Activated effector memory CD4-positive, alpha-beta T cell treated with Interleukin-2 at 50 U/mL for 16 hours (primary cell): ENCODE data around the gene PDLIM5.
"Not testable (repeated sequence)": the region's sequence is repeated elsewhere in the genome, so short reads cannot be mapped to it uniquely, and the experiment has no call there.

Experiments used
- DNase-seq: peaks from one replicate; pipeline ENCODE4 v3.0.0-alpha.2; 2020

The PDLIM5 gene

DNA sequence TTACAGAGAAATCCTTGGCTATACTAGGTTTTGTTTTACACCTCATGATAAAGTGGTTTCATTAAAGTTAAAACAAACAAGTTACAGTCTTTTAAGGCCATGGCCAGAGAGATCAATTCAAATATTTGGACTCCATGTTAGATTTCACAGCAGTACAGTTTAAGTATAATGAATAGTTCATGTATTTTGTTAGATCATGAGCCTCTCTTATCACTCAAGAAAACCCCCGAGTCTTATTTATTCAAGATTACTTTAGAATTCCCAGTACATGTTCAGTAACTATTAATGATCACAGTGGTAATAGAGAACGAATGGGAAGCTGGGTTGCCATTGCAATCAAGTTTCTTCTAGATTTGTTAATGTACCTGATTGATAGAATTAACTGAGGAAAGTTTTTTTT, 15.2 kb downstream of the PDLIM5 start:
- no peak for DNase-seq

DNA sequence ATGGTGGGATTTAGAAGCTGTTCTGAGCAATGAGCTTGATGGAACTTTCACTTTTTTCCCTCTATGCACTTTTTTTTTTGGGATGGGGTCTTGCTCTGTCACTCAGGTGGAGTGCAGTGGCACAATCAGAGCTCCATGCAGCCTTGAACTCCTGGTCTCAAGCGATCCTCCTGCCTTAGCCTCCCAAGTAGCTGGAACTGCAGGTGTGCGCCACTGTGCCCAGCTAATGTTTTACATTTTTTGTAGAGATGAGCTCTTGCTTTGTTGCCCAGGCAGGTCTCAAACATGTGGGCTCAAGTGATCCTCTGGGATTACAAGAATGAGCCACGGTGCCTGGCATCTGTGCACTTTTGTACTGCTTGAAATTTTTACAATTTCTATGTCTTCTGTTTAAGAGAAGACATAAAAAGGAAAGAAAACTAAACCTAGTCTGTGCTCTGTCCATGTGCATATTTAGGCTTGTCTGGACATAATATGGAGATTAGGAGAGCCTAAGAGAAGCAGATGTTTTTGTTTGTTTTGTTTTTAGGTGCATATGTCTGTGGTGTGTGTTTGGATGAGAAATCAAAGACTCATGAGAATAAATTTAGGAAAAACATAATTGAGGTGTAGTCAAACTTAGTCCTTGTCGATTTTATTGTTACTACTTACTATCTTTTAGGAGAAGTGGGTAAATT, 16.5 kb downstream of the PDLIM5 start:
- no peak for DNase-seq

DNA sequence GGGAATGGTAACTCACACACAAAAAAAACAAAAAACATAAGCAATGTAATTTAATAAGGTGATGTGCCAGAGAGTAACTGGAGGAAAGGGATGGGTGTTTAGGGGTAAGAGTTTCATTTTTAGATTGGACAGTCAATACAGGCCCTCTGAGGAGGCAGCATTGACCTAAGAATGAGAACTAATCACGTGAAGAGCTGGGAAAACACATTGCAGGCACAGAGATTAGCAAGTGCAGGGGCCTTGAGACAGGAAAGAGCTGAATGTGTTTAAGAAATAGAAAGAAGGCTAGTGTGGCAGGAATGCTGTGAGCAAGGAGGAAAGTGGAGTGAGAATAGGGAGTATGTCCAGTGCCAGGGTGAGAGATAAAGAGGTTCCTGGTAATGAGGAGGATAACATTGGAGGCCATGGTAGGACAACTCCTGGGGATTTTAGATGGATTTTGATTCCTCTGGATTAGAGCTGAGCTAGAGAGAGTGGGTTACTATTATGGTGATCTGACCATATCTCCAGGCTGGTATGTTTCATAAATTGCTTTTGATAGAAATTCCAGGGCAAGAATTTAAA, 17.6 kb downstream of the PDLIM5 start:
- no peak for DNase-seq

- DNase-seq = no peak
These were observed 18.4 kb downstream of the PDLIM5 start for GRCh38 chr4:94470132-94470531.

DNA sequence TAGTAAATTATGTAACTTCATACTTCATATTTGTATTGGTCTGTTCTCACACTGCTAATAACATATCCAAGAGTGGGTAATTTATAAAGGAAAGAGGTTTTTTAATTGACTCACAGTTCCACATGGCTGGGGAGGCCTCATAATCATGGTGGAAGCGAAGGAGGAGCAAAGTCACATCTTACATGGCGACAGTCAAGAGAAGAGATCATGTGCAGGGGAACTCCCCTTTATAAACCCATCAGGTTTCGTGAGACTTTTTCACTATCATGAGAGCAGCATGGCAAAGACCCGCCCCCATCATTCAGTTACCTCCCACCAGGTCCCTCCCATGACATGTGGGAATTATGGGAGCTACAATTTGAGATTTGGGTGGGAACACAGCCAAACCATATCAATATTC, 19.0 kb downstream of the PDLIM5 start:
- not testable (repeated sequence) for DNase-seq

DNA sequence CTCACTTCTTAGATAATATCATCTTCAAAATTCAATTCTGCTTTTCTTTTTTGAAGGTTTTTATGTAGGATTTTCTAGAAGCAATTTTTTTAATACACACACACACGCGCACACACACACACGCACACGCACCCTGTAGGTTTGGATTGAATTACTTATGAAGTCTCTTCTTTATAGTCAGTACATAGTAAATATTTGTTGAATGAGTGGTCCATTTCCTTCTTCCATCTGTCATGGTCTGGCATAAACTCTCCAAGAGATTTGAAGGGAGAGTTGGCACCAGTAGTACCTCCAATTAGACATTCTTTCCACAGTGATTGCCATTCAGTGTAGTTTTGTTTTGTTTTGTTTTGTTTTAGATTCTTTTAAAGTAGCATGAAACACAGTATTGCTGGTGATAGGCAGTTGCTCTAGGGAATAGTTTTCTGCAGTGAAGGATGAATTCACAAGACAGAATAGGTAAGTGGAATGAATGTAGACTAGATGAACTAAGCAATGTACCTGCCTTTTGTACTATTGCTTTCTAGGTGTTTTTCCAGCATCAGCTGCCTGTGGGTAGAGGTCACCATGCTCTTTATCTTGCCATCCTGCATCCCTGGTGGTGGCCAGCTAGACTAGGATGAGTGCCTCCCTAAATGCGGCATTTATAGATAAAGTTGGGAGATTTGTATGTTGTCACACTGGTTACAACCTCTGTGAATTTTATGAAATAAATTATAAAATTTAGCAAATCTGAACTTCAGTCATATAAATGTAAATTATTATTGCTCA, 20.5 kb downstream of the PDLIM5 start:
- DNase-seq = no peak

- DNase-seq = no peak
These were observed 23.3 kb downstream of the PDLIM5 start for GRCh38 chr4:94475050-94475449.

DNA sequence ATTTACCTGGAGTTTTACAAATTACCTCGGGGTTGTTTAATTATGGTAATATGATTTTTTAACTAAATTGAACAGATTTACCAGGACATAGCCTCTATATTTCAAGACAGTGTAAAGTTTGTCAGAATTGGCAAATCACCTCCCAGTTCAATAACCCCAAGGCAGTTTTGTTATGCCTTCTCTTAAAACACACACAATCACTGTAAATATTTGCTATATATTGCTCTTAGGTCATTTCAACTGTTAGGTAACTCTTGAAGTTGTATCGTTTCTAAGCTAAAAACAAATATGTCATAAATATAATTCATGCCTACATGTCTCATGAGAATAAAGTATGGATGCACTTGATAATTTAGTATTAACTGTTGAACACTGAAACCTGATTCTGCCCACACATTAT, 24.1 kb downstream of the PDLIM5 start:
- DNase-seq = no peak

DNA sequence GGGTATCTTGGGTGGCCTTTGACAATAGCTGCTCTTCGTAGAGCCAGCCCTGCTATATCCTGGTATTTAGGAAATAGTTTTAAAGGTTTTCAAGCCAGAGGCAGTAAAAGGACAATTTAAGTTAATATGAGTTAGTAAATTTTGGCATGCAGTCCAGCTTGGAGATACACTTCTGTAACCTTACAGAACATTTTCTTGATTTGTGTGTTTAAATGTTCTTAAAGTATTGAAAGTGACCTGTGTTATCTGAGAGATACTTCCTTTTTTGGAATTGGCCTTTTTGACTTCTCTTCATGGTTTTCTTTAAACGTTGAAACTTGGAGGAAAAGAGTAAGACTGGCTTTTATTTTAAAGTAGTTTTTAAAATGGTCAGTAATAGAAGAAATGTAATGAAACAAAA, 25.5 kb downstream of the PDLIM5 start:
- no peak for DNase-seq

DNA sequence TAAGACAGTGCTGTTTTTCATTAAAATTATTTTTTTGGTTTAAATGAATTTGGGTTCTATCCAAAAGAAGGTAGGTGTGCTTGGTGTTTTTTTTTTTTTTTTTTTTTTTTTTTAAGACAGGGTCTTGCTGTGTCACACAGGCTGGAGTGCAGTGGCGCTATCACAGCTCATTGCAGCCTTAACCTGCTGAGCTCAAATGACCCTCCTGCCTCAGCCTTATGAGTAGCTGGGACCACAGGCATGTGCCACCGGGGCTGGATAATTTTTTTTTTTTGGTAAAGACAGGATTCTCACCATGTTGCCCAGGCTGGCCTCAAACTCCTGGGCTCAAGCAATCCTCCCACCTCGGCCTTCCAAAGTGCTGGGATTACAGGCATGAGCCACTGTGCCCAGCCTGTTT, 27.1 kb downstream of the PDLIM5 start:
- DNase-seq = not testable (repeated sequence)

DNA sequence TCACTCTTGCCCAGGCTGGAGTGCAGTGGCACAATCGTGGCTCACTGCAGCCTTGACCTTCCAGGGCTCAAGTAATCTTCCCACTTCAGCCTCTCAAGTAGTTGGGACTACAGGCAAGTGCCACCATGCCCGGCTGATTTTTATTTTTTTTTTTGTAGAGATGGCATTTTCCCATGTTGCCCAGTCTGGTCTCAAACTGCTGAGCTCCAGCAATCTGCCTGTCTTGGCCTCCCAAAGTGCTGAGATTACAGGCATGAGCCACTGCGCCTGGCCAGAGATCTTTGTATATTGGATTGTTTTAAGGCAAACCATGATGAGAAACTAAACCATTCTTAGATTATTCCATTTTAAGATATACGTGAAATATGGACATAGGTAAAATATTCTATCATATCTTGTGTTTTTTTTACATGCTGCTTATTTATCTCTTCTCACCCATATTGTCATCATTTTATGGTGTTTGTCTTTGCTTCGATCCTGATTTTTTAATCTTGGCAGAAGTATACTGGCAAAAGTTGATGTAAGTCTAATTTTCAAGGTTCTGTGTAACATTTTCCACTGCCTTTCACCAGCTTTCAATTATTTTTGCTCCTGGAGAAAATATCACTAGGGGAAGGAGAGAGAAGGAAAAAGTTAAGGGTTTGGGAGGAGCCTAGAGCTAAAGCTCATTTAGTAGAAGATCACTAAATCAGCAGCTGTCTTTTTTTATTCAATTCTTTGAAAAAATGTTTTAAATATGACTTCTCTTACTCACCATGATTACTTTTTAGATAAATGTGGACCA, 27.8 kb downstream of the PDLIM5 start:
- DNase-seq = no peak

DNA sequence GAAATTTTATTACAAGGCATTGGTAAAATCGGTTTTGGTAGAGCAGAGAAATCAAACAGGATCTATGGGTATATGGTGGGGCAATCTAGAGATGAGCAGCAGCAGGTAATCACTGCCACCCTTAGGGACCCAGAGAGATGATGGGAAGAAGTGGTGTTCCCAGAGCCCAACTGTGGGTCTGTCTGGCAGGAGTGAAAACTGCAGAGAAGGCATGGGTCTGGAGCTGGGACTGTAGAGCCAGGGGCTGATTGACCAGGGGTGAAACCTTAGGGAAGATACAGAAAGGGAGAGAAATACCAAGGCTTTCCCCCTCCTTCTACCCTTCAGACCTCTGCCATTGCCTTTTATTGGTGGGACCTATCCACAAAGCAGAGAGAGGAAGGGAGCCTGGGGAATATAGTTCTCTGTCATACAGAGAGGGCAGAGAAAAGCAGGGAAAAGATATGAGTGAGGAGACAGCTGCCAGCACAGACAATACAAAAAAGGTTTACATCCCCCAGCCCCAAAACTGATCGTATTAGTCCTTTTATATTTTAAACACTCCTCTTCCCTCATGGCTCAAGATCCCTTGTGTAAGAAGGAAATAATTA, 28.7 kb downstream of the PDLIM5 start:
- DNase-seq = no peak

GRCh38 chr4:94483895-94484294, 32.2 kb downstream of the PDLIM5 start:
- DNase-seq = no peak

DNA sequence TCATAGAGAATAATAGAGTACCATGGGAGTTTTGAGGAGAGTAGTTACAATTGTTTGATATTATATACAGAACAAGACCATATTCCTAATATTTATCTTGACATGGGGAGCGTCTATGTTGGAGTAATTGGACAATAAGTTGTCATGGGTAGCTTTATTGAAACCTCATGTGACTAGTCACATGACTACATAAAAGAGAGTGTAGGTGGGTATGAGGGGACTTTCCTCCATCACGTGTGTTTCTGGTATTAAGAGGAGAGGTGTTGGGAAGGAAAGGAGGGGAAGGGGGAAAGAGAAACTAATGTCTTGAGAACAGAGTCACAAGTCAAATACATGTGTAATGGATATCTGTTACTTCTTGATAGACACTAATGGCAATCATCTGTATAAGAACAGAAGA, 33.1 kb downstream of the PDLIM5 start:
- no peak for DNase-seq

GRCh38 chr4:94486372-94486801, 34.6 kb downstream of the PDLIM5 start:
- no peak for DNase-seq

DNA sequence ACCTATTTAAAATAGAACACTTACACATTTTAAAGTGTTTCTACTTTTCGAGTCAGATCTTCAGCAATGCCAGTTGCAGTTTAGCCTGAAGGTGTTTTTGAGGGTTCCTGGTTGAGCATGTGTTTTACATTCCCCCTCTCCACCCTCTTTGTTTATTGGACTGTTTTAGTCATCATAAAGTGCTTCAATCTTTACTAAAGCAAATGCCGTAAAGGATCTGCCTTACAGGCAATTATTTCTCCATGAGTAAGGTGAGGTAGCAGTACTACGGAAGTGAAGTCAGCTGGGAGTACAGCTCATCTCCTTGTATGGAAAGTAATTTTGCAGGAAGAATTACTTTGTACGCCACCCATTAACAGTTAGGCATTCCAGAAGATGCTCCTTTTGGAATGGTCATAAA, 36.9 kb downstream of the PDLIM5 start:
- DNase-seq = no peak

DNA sequence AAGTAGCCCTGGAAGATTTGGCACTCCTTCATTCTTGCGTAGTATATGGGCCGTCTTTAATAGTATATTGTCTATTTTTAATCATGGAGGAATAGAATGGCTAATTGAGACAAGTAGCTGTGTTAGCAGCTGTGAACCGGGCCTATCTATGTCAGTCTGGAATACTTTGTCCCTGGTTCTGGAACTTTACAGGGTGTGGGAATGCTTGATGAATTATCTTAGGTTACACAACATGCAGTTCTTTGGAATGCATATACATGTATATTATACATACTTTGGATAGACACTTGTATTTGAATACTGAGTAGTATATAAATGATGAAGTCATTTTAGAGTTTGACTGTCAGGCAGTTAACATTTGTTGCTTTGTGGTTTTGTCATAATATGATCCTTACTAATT, 37.4 kb downstream of the PDLIM5 start:
- no peak for DNase-seq

DNA sequence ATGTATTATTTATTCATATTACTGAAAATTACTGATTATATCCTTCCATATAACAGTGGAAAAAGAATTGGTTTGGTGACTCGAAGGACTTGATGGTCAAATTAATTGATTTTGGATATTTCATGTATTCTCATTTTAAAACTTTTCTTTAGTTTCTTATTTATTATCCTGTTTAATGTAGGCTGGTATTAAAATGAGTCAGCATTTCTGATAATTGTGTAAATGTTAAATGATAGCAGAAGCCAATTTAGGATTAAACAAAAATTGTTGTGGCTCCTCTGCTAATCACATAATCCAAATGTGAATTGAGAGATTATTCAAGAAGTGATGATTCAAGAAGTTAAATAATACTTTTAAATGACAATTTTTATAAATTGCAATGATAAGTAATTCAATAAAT, 38.7 kb downstream of the PDLIM5 start:
- no peak for DNase-seq

- no peak for DNase-seq
These were observed 39.6 kb downstream of the PDLIM5 start for GRCh38 chr4:94491322-94491721.

DNA sequence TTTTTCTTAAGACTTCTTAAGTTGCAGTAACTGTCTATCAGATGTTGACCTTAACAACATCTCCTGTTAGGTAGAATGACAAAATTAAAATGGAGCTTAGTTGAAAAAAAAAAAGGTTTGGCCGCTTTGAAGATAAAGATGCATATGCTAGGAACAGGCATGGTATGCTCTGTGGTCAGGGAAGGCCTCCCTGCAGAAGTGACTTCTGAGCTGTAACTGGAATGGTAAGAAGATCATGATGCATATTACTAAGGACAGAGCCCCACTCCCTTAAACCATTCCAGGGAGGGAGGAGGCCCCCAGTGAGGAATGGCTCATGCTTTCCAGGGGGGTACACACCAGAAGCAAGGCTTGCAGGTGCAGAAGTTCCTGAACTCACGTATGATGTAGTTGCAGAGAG, 43.7 kb downstream of the PDLIM5 start:
- DNase-seq = no peak

GRCh38 chr4:94497690-94498089, 45.9 kb downstream of the PDLIM5 start:
- DNase-seq = no peak

DNA sequence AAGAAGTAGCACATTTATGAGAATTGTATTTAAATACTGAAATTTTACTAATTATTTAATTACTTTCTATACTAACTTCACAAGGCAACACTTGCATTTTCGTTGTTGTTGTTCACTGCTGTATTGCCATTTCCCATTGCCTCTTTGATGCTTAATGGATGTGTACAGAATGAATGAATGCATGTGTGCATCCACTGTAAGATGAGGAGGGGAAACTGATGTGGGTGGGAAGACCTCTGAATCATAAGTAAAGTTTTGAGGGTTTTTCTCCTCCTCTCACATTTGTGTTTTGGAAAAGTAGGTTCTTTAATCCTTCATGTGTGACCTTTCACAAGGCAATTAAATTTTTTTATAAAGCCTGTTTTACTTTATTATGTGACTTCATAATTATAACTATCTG, 46.8 kb downstream of the PDLIM5 start:
- DNase-seq = no peak

GRCh38 chr4:94500685-94501084, 48.9 kb downstream of the PDLIM5 start:
- DNase-seq = no peak
